K562 (cell line): Measurements from ENCODE around the gene ARMC7. TPM values are rescaled to one million over a fixed set of nuclear protein-coding genes. Genes with fewer than 3 reads are reported as not detected.

Experiments used
- ATAC-seq: fragments of 200-7000 bp; cut with Tn5 transposase; 3 replicates; pipeline ENCODE4 v1.9.1; 2020; ENCODE audit warnings: moderate library complexity
- BruUV-seq: library from RNA; stranded (reverse); fragments of 400-500 nt; replicated peaks from 2 replicates; lab custom pipeline; 2021; lab: Mats Ljungman, UMichigan
- CTCF ChIA-PET: fragments of 300-600 bp; formaldehyde crosslinking; extraction: SDS; loops from one replicate; lab custom pipeline; 2021; ENCODE audit warnings: low intra/inter-chr PET ratio; lab: Yijun Ruan, JAX
- POLR2A ChIA-PET: fragments of 300-600, 350-650 bp; sonication (Branson Sonifier 250); formaldehyde crosslinking; extraction: SDS; loops from one replicate; lab custom pipeline; 2021; ENCODE audit warnings: antibody characterized with exemption, inconsistent platforms; lab: Yijun Ruan, JAX
- DNase-seq, 4 experiments: peaks; one replicate each; pipeline versions ENCODE4 v3.0.0 to v3.0.0-alpha.2; 2011 to 2018; ENCODE audit warnings: low spot score in 3 of 4, mixed read lengths in 3 of 4; ENCODE audit errors: extremely low read depth in 1 of 4
- FAIRE-seq: peaks from 2 replicates; lab custom pipeline; 2011; peaks lifted over from hg19 to GRCh38; lab: Jason Lieb, UNC
- H2AFZ ChIP-seq: 2 replicates; pipeline ENCODE4 v1.6.0; 2011; ENCODE audit warnings: low read depth, low read length, control low read depth, inconsistent platforms
- H3K27ac ChIP-seq: fragments of 200-600 bp; 3 replicates; pipeline ENCODE4 v1.8.0; 2011; ENCODE audit warnings: low read depth, mild to moderate bottlenecking, control low read depth, inconsistent platforms, low read length, moderate library complexity, mixed read lengths; ENCODE audit errors: extremely low read depth
- H3K27me3 ChIP-seq, 2 experiments: fragments of 300-600 bp in 1 of 2; 2 replicates in 1 of 2; 3 replicates in 1 of 2; pipeline versions ENCODE4 v1.6.0 to v1.8.0; 2011; ENCODE audit warnings: inconsistent platforms in 2 of 2, low read length in 2 of 2, mild to moderate bottlenecking in 1 of 2, mixed read lengths in 1 of 2, moderate library complexity in 1 of 2; ENCODE audit not compliant: control insufficient read depth in 2 of 2, insufficient read depth in 2 of 2
- H3K36me3 ChIP-seq: fragments of 300-600 bp; 3 replicates; pipeline ENCODE4 v1.8.0; 2011; ENCODE audit warnings: mild to moderate bottlenecking, low read length, inconsistent platforms; ENCODE audit not compliant: control insufficient read depth, insufficient read depth
- H3K4me1 ChIP-seq, 2 experiments: fragments of 200-600 bp in 1 of 2; replicated peaks in 1 of 2; 2 replicates in 1 of 2; 3 replicates in 1 of 2; pipeline versions ENCODE4 v1.5.1 to v1.8.0; 2011; ENCODE audit warnings: inconsistent platforms in 2 of 2, low read length in 2 of 2, mild to moderate bottlenecking in 1 of 2, mixed read lengths in 1 of 2, moderate library complexity in 1 of 2; ENCODE audit not compliant: control insufficient read depth in 2 of 2, insufficient read depth in 2 of 2
- H3K4me2 ChIP-seq: 2 replicates; pipeline ENCODE4 v1.6.1; 2011; ENCODE audit warnings: low read length, control low read depth, inconsistent platforms, mixed read lengths; ENCODE audit not compliant: insufficient read depth
- H3K4me3 ChIP-seq: fragments of 200-600 bp; sonication (generic), shearing (Covaris generic); 2 replicates; pipeline ENCODE4 v1.5.1; 2016; ENCODE audit warnings: control low read depth, inconsistent platforms
- H3K79me2 ChIP-seq: fragments of 200-600 bp; 3 replicates; pipeline ENCODE4 v1.8.0; 2011; ENCODE audit warnings: low read length, inconsistent platforms; ENCODE audit not compliant: control insufficient read depth, insufficient read depth
- H3K9ac ChIP-seq, 2 experiments: 2 replicates each; pipeline versions ENCODE4 v1.6.0 to v1.6.1; 2011; ENCODE audit warnings: low read depth in 2 of 2, low read length in 2 of 2, control low read depth in 1 of 2, inconsistent platforms in 1 of 2, mild to moderate bottlenecking in 1 of 2, mixed read lengths in 1 of 2; ENCODE audit not compliant: insufficient read depth in 1 of 2
- H3K9me1 ChIP-seq: one replicate; pipeline ENCODE4 v1.6.0; 2011; ENCODE audit warnings: inconsistent platforms, mild to moderate bottlenecking, low read length, moderate library complexity; ENCODE audit not compliant: control insufficient read depth, insufficient read depth
- H3K9me3 ChIP-seq: replicated peaks from 2 replicates; pipeline ENCODE4 v1.5.1; 2011; ENCODE audit warnings: low read depth, low read length, inconsistent platforms; ENCODE audit not compliant: control insufficient read depth, insufficient read depth
- H4K20me1 ChIP-seq: replicated peaks from 2 replicates; pipeline ENCODE4 v1.6.1; 2011; ENCODE audit warnings: low read length, inconsistent platforms, mixed read lengths; ENCODE audit not compliant: control insufficient read depth, insufficient read depth
- EWSR1 ChIP-seq: fragments of 450-650 bp; IDR thresholded peaks from 2 replicates; pipeline ENCODE4 v1.6.1; 2018; ENCODE audit warnings: borderline replicate concordance, mild to moderate bottlenecking, low read depth, moderate library complexity; ENCODE audit not compliant: partially characterized antibody
- HIVEP1 ChIP-seq: fragments of 250-450 bp; sonication (Bioruptor Pico); IDR thresholded peaks from 2 replicates; pipeline ENCODE4 v1.4.0; 2020; ENCODE audit warnings: mild to moderate bottlenecking
- L3MBTL2 ChIP-seq: fragments of 450-650 bp; IDR thresholded peaks from 2 replicates; pipeline ENCODE4 v1.6.1; 2016; ENCODE audit warnings: mild to moderate bottlenecking, moderate library complexity
- NFXL1 ChIP-seq: fragments of 450-650 bp; formaldehyde crosslinking; IDR thresholded peaks from 2 replicates; pipeline ENCODE4 v1.4.0; 2021; ENCODE audit warnings: mild to moderate bottlenecking
- PTRF ChIP-seq: fragments of 450-650 bp; IDR thresholded peaks from 2 replicates; pipeline ENCODE4 v1.6.1; 2016; ENCODE audit warnings: mild to moderate bottlenecking, missing genetic modification characterization, missing compliant biosample characterization
- RBBP5 ChIP-seq: fragments of 200-600 bp; sonication (generic); IDR thresholded peaks from 2 replicates; pipeline ENCODE4 v1.6.1; 2012; ENCODE audit warnings: borderline replicate concordance, mild to moderate bottlenecking, low read length, control low read depth, inconsistent platforms; ENCODE audit not compliant: insufficient read depth, poor library complexity, severe bottlenecking
- ZNF274 ChIP-seq: IDR thresholded peaks from 2 replicates; pipeline ENCODE4 v1.6.1; 2011; ENCODE audit warnings: low read depth, mild to moderate bottlenecking, low read length, moderate library complexity, borderline replicate concordance
- WGBS: fragments of 100-300 bp; shearing (Covaris generic); methylation state at CpG from one replicate; pipeline ENCODE4 v1.1.6; 2016; ENCODE audit warnings: low coverage, mixed read lengths; ENCODE audit not compliant: insufficient coverage; ENCODE audit errors: missing lambda C conversion rate; 5-methylcytosine and 5-hydroxymethylcytosine counted together
- in situ Hi-C: fragments of 300-500 bp; cut with MboI; formaldehyde crosslinking; loops from 4 replicates; pipeline ENCODE4 v1.15.0; 2018; ENCODE audit warnings: inconsistent platforms, mixed read lengths
- intact Hi-C: fragments of 100-400 bp; cut with micrococcal nuclease; formaldehyde crosslinking; loops from 2 replicates; pipeline ENCODE4 v1.14.2; 2022
- polyA plus RNA-seq, 8 experiments: library from polyadenylated mRNA; depleted of rRNA in 4 of 8; stranded (reverse) in 5 of 8; unstranded in 3 of 8; fragments of >200 nt; fragmentation: Nextera tagmentation in 2 of 8; fragmentation: Illumina TruSeq in 1 of 8; extraction: Ambion mirVana in 2 of 8; extraction: Trizol in 1 of 8; gene quantifications; 2 replicates each; pipeline versions ENCODE4 v1.2.1 to v1.2.3, GENCODE V29; 2011 to 2014; ENCODE audit warnings: inconsistent platforms in 1 of 8, missing spikeins in 1 of 8
- total RNA-seq, 7 experiments: library from RNA; depleted of rRNA in 6 of 7; stranded (reverse); fragments of >200 nt in 6 of 7; fragmentation: Illumina TruSeq in 2 of 7; extraction: Trizol in 2 of 7; gene quantifications; 2 replicates each; pipeline versions ENCODE4 v1.2.1 to v1.2.3, GENCODE V29; 2011 to 2021; ENCODE audit warnings: low replicate concordance in 1 of 7
- TF ChIP-seq, protein P1 (sequence below): fragments of 450-650 bp; formaldehyde crosslinking; IDR thresholded peaks from 2 replicates; pipeline ENCODE4 v1.4.0; 2020; ENCODE audit warnings: mild to moderate bottlenecking, moderate library complexity
- TF ChIP-seq, protein P2 (sequence below): fragments of 450-650 bp; IDR thresholded peaks from 2 replicates; pipeline ENCODE4 v1.6.1; 2016; ENCODE audit warnings: antibody characterized with exemption
- TF ChIP-seq, protein P3 (sequence below), 2 experiments: fragments of 200-800 bp in 1 of 2; sonication (Bioruptor generic) in 1 of 2; sonication (generic) in 1 of 2; formaldehyde crosslinking in 1 of 2; IDR thresholded peaks in 1 of 2; conservative IDR thresholded peaks in 1 of 2; 2 replicates each; pipeline versions ENCODE4 v1.5.0 to v1.6.1; 2016 to 2020; ENCODE audit warnings: missing compliant biosample characterization in 1 of 2, missing genetic modification characterization in 1 of 2, missing genetic modification reagents in 1 of 2
- TF ChIP-seq, protein P4 (sequence below): sonication (generic); formaldehyde crosslinking; IDR thresholded peaks from 2 replicates; pipeline ENCODE4 v1.8.0; 2023; ENCODE audit warnings: mild to moderate bottlenecking, missing genetic modification reagents
- TF ChIP-seq, protein P5 (sequence below): fragments of 250-450 bp; sonication (Bioruptor Pico); IDR thresholded peaks from 2 replicates; pipeline ENCODE4 v1.5.0; 2021

The ARMC7 gene
- total and polyA plus RNA-seq, 9 of the 15 experiments (the other 6 are each of a cell fraction or from before 2014, with no cell fraction given), result 1.4 to 15.2 (median 5.9) TPM

DNA sequence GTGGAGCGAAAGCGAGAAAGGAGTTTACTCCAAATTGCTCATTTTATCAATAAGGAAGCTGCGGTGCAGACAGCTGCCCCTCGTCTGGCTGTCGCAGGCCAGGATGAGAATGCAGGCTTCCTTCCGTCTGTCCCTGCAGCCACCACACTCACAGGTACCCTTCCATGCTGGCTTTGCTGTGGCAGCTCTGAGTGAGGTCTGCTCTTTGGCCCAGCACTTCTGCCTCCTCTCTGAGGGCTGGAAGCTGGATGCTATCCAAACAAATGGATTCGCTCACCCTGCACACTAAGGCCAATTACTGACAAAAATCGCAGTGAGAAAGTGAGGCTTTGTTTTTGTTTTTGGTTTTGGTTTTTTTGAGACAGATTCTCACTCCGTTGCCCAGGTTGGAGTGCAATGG is 7.0 kb downstream of the ARMC7 start:
- 81% methylated on average over 9 of the region's 9 CpGs for WGBS
- FAIRE-seq (no peak), DNase-seq (no peak), ATAC-seq (no peak)
- Histone ChIP-seq H3K36me3 (peaks cover 37% of the 10 kb centered on the region; the same call in 2 of the 3 replicates), H2AFZ (no peak overlapping the region), H3K9me3 (no peaks in the 10 kb centered on the region), H3K4me1 (peaks cover 10 to 18% of the 10 kb centered on the region in 2 experiments), H3K9me1 (no peaks in the 10 kb centered on the region), H3K27ac (no peak overlapping the region), H4K20me1 (no peaks in the 10 kb centered on the region), H3K4me3 (no peak overlapping the region), H3K4me2 (no peak overlapping the region), H3K79me2 (peaks cover 17% of the 10 kb centered on the region), H3K27me3 (no peaks in the 10 kb centered on the region), H3K9ac (0 out of 4 replicates have a peak overlapping the region, but pooled peaks of 1 of the 2 experiments have one; percentile 76)
- intact Hi-C loops (no loop called here), in situ Hi-C loops (loop anchor here (10.0 kb wide), 1 partner anchor 298 kb away; no protein-coding TSS in a partner anchor)
- no TSS peak for BruUV-seq
- POLR2A ChIA-PET, result interaction anchor here (0.7 to 1.7 kb wide), 5 partner anchors 10 to 105 kb away, joined by 3 to 6 read pairs (median 4); partner anchors contain the start of genes JPT1 and NT5C
- CTCF ChIA-PET, result no interaction called here
- TF ChIP-seq, protein P1, sequence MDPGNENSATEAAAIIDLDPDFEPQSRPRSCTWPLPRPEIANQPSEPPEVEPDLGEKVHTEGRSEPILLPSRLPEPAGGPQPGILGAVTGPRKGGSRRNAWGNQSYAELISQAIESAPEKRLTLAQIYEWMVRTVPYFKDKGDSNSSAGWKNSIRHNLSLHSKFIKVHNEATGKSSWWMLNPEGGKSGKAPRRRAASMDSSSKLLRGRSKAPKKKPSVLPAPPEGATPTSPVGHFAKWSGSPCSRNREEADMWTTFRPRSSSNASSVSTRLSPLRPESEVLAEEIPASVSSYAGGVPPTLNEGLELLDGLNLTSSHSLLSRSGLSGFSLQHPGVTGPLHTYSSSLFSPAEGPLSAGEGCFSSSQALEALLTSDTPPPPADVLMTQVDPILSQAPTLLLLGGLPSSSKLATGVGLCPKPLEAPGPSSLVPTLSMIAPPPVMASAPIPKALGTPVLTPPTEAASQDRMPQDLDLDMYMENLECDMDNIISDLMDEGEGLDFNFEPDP, result no peak
- TF ChIP-seq HIVEP1 (CRISPR knock-in tag) (no peak), EWSR1 (no peak), L3MBTL2 (no peak), PTRF (tag) (no peak), RBBP5 (no peak), NFXL1 (CRISPR knock-in tag) (no peak), ZNF274 (no peak)
- TF ChIP-seq, protein P2, sequence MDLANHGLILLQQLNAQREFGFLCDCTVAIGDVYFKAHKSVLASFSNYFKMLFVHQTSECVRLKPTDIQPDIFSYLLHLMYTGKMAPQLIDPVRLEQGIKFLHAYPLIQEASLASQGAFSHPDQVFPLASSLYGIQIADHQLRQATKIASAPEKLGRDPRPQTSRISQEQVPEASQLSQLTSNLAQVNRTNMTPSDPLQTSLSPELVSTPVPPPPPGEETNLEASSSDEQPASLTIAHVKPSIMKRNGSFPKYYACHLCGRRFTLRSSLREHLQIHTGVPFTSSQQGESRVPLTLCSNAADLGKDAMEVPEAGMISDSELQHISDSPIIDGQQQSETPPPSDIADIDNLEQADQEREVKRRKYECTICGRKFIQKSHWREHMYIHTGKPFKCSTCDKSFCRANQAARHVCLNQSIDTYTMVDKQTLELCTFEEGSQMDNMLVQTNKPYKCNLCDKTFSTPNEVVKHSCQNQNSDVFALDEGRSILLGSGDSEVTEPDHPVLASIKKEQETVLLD, result no peak
- TF ChIP-seq, protein P3, sequence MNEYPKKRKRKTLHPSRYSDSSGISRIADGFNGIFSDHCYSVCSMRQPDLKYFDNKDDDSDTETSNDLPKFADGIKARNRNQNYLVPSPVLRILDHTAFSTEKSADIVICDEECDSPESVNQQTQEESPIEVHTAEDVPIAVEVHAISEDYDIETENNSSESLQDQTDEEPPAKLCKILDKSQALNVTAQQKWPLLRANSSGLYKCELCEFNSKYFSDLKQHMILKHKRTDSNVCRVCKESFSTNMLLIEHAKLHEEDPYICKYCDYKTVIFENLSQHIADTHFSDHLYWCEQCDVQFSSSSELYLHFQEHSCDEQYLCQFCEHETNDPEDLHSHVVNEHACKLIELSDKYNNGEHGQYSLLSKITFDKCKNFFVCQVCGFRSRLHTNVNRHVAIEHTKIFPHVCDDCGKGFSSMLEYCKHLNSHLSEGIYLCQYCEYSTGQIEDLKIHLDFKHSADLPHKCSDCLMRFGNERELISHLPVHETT (CRISPR knock-in tag; conservative IDR thresholded peaks at IDR 0.05 in 1 of 2, IDR thresholded peaks at IDR 0.05 in 1 of 2), result no peak
- TF ChIP-seq, protein P4, sequence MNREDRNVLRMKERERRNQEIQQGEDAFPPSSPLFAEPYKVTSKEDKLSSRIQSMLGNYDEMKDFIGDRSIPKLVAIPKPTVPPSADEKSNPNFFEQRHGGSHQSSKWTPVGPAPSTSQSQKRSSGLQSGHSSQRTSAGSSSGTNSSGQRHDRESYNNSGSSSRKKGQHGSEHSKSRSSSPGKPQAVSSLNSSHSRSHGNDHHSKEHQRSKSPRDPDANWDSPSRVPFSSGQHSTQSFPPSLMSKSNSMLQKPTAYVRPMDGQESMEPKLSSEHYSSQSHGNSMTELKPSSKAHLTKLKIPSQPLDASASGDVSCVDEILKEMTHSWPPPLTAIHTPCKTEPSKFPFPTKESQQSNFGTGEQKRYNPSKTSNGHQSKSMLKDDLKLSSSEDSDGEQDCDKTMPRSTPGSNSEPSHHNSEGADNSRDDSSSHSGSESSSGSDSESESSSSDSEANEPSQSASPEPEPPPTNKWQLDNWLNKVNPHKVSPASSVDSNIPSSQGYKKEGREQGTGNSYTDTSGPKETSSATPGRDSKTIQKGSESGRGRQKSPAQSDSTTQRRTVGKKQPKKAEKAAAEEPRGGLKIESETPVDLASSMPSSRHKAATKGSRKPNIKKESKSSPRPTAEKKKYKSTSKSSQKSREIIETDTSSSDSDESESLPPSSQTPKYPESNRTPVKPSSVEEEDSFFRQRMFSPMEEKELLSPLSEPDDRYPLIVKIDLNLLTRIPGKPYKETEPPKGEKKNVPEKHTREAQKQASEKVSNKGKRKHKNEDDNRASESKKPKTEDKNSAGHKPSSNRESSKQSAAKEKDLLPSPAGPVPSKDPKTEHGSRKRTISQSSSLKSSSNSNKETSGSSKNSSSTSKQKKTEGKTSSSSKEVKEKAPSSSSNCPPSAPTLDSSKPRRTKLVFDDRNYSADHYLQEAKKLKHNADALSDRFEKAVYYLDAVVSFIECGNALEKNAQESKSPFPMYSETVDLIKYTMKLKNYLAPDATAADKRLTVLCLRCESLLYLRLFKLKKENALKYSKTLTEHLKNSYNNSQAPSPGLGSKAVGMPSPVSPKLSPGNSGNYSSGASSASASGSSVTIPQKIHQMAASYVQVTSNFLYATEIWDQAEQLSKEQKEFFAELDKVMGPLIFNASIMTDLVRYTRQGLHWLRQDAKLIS (CRISPR knock-in tag), result no peak
- TF ChIP-seq, protein P5, sequence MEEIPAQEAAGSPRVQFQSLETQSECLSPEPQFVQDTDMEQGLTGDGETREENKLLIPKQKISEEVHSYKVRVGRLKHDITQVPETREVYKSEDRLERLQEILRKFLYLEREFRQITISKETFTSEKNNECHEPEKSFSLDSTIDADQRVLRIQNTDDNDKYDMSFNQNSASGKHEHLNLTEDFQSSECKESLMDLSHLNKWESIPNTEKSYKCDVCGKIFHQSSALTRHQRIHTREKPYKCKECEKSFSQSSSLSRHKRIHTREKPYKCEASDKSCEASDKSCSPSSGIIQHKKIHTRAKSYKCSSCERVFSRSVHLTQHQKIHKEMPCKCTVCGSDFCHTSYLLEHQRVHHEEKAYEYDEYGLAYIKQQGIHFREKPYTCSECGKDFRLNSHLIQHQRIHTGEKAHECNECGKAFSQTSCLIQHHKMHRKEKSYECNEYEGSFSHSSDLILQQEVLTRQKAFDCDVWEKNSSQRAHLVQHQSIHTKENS (CRISPR knock-in tag), result no peak
